Measurements from ENCODE around the gene ADAM8.
A peak's percentile ranks its signal among the peaks of the same experiment; 100 is the strongest.

ADAM8 gene

DNA sequence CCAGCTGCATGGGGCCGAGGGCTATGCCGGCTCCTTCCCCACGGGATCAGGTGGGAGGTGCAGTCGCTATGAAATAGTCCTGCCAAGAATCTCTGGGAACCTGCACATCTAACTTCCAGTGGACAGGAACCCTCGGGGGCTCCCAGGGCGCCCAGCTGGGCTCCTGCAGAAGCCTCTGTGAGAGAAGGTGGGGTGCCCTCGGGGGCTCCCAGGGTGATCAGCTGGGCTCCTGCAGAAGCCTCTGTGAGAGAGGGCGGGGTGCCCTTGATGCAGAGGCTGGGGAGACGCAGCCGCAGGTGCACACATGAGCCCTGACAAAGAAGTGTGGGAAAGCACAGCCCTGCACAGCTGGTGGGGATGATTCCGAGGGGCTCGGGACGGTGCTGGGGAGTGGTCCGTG lies 33.1 kb downstream of the ADAM8 start:
- TF ChIP-seq, protein P1, sequence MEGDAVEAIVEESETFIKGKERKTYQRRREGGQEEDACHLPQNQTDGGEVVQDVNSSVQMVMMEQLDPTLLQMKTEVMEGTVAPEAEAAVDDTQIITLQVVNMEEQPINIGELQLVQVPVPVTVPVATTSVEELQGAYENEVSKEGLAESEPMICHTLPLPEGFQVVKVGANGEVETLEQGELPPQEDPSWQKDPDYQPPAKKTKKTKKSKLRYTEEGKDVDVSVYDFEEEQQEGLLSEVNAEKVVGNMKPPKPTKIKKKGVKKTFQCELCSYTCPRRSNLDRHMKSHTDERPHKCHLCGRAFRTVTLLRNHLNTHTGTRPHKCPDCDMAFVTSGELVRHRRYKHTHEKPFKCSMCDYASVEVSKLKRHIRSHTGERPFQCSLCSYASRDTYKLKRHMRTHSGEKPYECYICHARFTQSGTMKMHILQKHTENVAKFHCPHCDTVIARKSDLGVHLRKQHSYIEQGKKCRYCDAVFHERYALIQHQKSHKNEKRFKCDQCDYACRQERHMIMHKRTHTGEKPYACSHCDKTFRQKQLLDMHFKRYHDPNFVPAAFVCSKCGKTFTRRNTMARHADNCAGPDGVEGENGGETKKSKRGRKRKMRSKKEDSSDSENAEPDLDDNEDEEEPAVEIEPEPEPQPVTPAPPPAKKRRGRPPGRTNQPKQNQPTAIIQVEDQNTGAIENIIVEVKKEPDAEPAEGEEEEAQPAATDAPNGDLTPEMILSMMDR (IDR thresholded peaks at IDR 0.05; ENCODE audit: borderline replicate concordance, insufficient read depth, low read depth, low read length) = no peak
- no peak overlapping the region for H3K4me3 ChIP-seq (ENCODE audit: low read depth, low read length)

DNA sequence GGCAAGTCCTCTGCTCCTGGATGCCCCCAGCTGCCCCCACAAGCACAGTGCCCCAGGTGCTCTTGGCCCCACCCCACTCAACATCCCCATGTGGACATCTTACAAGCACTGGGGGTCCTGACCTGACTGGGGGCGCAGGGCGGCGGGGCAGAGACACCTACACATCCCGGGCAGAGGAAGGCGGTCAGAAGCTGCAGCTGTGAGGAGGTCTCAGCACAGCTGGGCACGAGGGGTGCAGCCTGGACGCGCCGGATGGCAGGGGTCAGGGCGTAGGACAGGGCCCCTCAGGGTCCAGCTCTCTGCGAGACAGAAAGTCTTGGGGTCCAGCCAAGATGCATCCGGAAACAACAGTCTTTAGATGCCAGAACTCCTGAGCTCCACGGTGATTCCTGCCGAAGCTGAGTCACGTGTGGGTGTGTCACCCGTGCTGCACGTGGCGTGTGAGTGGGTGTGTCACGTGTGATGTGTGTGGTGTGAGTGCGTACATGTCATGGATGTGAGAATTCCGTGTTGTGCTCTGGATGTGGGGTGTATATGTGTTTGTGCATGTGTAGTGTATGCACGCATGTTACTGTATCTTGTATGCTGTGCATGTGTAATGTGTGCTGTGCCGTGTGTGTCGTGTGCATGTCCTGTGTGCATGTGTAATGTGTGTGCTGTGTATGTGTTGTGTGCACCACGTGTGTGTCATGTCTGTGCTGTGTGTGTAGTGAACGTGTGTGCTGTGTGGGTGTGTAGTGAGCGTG lies 33.9 kb downstream of the ADAM8 start:
- H3K4me3 ChIP-seq (ENCODE audit: low read depth, low read length) = no peak overlapping the region
- TF ChIP-seq, protein P1 (IDR thresholded peaks at IDR 0.05; ENCODE audit: borderline replicate concordance, insufficient read depth, low read depth, low read length) = no peak

DNA sequence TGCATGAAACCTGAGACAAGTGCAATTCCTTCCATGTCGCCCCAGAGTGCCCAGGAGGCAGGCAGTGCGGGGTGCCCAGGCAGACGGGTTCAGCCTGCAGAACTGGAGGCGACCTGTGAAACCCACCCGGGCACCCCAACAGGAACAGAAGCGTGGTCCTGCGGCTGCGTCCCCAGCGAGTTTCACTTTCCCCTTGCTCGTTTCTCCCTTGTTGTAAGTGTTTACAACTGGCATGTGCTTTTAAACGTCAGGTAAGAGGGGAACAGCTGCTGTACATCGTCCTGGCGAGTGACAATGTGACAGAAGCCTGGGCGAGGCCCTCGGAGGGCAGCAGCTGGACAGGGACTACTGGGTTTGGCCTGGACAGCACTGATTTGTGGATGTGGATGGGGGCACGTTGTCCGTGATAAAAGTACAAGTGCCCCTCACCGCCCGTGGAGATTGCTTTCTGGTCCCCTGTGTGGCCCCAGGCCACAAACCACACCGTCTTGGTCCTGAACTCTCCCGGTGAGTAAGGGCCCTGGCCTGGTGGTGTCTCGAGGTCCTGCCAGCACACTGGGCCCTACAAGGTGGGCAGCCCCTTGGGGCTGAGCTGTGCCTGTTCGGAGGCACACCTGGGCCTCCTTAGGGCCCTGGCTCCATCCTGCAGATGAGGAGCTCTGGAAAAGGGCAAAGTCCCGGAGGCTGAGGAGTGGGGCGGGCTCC lies 35.0 kb downstream of the ADAM8 start:
- H3K4me3 ChIP-seq (ENCODE audit: low read depth, low read length) = peak overlapping the region; percentile 6
- TF ChIP-seq, protein P1 (IDR thresholded peaks at IDR 0.05; ENCODE audit: borderline replicate concordance, insufficient read depth, low read depth, low read length) = no peak

DNA sequence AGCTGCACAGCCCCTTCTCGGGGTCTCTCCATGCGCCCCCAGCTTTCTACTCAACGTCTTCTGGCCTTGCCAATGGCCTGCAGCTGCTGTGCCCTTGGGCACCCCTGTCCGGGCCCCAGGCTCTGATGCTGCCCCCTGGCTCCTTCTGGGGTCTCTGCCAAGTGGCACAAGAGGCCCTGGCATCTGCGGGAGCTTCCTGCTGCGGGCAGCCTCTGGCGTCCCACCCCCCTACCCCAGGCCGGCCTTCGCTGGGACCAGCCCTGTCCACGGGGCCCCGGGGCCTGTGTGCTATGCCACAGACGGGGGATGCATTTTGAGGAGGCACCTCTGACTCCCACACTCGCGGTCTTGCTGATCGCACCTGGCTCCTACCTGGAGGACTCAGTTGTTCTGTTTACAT lies 36.7 kb downstream of the ADAM8 start:
- TF ChIP-seq, protein P1 (IDR thresholded peaks at IDR 0.05; ENCODE audit: borderline replicate concordance, insufficient read depth, low read depth, low read length) = no peak
- no peak overlapping the region for H3K4me3 ChIP-seq (ENCODE audit: low read depth, low read length)

DNA sequence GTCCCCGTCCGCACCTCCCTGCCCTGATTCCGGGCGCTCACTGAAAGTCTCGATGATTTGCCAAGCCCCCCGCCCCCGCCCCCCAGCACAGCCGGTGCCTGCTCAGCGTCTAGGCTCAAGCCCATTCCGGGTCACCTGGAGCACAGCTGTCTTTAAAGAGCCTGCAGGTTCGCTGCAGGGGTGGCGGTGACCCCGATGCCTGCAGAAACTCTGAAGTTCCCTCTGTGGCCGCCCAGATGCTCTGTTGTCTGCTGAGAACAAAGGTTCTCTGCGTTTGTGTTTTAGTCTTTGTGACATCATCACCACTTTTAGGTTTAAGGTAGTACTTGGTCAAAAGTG lies 38.2 kb downstream of the ADAM8 start:
- H3K4me3 ChIP-seq (ENCODE audit: low read depth, low read length) = no peak overlapping the region
- TF ChIP-seq, protein P1 (IDR thresholded peaks at IDR 0.05; ENCODE audit: borderline replicate concordance, insufficient read depth, low read depth, low read length) = no peak

DNA sequence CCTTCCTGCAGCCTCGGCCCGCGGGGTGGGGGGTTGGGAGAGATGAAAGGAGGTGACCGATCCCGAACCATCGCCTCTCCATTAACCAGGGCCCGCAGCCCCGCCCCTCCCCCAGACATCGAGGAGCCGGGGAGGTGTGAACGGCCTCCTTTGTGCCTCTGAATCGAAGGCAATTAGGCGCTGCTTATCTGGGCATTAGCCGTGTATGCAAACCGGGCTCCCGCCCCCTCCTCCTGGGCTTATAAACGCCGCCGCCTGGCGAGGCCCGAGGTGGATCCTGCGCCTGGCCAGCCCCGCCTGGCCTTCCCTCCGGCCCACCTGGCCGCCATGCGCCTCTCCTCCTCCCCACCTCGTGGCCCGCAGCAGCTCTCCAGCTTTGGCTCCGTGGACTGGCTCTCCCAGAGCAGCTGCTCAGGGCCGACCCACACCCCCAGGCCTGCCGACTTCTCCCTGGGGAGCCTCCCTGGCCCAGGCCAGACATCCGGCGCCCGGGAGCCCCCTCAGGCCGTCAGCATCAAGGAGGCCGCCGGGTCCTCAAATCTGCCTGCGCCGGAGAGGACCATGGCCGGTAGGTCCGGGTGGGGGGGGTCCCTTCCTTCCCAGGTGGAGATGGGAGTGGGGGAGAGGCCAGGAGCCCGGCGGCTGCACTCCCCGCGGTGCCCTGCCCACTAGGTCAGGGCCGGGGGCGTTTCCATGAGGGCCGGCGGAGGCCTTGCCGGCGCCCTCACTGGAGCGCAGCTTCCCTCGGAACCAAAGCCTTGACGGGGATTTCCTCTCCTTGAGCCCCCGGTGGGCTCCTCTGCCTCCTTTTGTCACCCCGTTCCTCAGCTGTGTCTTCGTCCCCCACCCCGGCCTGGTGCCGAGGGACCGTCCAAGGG lies 38.8 kb downstream of the ADAM8 start, which contains the start of gene VENTX:
VENTX (plus strand) TSS at position 268 of the 878 bp plus-strand sequence; CDS start at position 328, 60 bp downstream.
- TF ChIP-seq, protein P1 (IDR thresholded peaks at IDR 0.05; ENCODE audit: borderline replicate concordance, insufficient read depth, low read depth, low read length) = no peak
- H3K4me3 ChIP-seq (ENCODE audit: low read depth, low read length) = no peak within 1 kb of the TSS

Data from GM12875 (cell line).